Prostate gland (tissue), 2 donors: ENCODE data around the gene SLC2A6. TPM values are rescaled to one million over a fixed set of nuclear protein-coding genes. Genes with fewer than 3 reads are reported as not detected.

ENCODE experiments used
- DNase-seq: peaks from one replicate; pipeline ENCODE4 v3.0.0-alpha.2; 2019; ENCODE audit warnings: low spot score
- H3K27ac ChIP-seq, 2 donors: fragments of 200-600 bp; sonication (generic); 2 replicates each; pipeline ENCODE4 v1.5.1; 2017 to 2019
- H3K27me3 ChIP-seq: fragments of 200-600 bp; sonication (generic); replicated peaks from 2 replicates; pipeline ENCODE4 v1.5.1; 2019; ENCODE audit not compliant: insufficient read depth
- H3K36me3 ChIP-seq, 2 donors: fragments of 200-600 bp; sonication (generic); 1 replicate in 1 of 2; 2 replicates in 1 of 2; pipeline versions ENCODE4 v1.5.1 to v1.8.1; 2017 to 2019
- H3K4me1 ChIP-seq: fragments of 200-600 bp; sonication (generic); replicated peaks from 2 replicates; pipeline ENCODE4 v1.5.1; 2019
- H3K4me3 ChIP-seq, 2 donors: fragments of 200-600 bp; sonication (generic); 2 replicates each; pipeline ENCODE4 v1.5.1; 2017 to 2019
- H3K9me3 ChIP-seq: fragments of 200-600 bp; sonication (generic); 2 replicates; pipeline ENCODE4 v1.5.1; 2017
- CTCF ChIP-seq, 4 experiments: fragments of 200-600 bp in 2 of 4; fragments of 450-650 bp in 2 of 4; sonication (generic) in 2 of 4; IDR thresholded peaks; 1 replicate in 3 of 4; 2 replicates in 1 of 4; pipeline ENCODE4 v1.5.1; 2016 to 2019; ENCODE audit warnings: antibody characterized with exemption in 4 of 4, mild to moderate bottlenecking in 2 of 4, moderate library complexity in 2 of 4
- POLR2A ChIP-seq: fragments of 450-650 bp; IDR thresholded peaks from one replicate; pipeline ENCODE4 v1.6.1; 2016; ENCODE audit warnings: antibody characterized with exemption, mild to moderate bottlenecking
- POLR2AphosphoS5 ChIP-seq: sonication (generic); formaldehyde crosslinking; IDR thresholded peaks from one replicate; pipeline ENCODE4 v1.6.1; 2017; ENCODE audit warnings: antibody characterized with exemption
- WGBS: methylation state at CpG from one replicate; pipeline ENCODE4 v1.1.5; 2018; 5-methylcytosine and 5-hydroxymethylcytosine counted together
- intact Hi-C: fragments of 100-400 bp; cut with DNase I; formaldehyde crosslinking; loops from one replicate; pipeline ENCODE4 v1.14.2; 2022
- total RNA-seq, 2 donors: library from RNA; depleted of rRNA; stranded (reverse); fragments of >200 nt; gene quantifications; one replicate each; pipeline ENCODE4 v1.1.0, GENCODE V29; 2016

SLC2A6 gene
- total RNA-seq, 2 donors from 2014 or later: 0.77 to 3.4 TPM

- no peaks in the 10 kb centered on the region for H3K27me3 ChIP-seq
- intact Hi-C loops: no loop called here
- TF ChIP-seq CTCF (IDR thresholded peaks at IDR 0.05): no peak
- TF ChIP-seq POLR2AphosphoS5: no peak
- DNase-seq: no peak
- WGBS: 86% methylated on average over 14 of the region's 14 CpGs
- H3K27ac ChIP-seq: no peak overlapping the region
- H3K36me3 ChIP-seq: no peaks in the 10 kb centered on the region
- H3K4me1 ChIP-seq: peaks cover 6% of the 10 kb centered on the region
- H3K4me3 ChIP-seq: no peak overlapping the region
- H3K9me3 ChIP-seq: no peaks in the 10 kb centered on the region
Observed at GRCh38 chr9:133522073-133522910, 43.4 kb upstream of the SLC2A6 start.

DNA sequence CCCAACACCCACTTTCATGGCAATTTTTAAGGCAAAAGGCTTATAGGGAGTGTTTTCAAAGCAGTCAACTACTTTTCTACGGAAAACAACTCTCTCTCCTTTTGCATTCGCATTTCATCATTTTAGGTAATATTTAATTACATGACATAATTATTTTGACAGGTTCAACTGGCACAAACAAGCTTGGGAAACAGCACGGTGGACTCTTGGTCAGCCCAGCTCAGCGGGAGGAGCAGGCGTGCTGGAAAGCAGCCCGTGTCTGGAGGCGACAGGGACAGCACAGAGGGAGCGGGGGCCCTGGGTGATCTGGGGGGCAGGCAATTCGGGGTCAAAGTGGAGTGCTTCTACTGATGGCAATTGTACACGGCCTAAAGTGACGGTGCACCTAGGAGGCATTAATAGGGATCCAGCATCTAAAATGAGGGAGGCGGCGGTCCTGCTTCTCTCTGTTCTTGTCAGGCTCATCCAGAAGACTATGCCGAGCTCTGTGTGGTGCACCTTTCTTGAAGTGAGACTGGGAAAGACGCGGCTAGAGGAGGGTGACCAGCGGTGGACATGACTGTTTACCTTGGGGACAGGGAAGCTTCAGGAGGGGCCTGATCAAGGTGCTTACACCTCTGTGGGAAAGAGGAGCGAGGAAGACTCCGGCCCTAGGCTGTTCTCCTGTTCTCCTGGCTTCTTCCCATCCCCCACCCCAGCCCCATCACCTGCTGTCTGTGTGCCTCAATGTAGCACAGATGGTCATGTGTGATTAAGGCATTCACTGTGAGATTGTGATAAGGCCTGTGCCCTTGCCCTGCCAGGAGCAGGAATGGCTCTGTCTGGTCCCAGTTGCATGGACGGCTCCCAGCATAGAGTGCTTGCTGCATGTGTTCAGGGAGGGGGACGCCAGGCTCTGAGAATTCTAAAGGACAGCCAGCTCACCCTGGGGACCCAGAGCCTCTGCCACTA is 42.5 kb upstream of the SLC2A6 start:
- no peak for DNase-seq
- Histone ChIP-seq H3K27ac (no peak overlapping the region), H3K36me3 (no peaks in the 10 kb centered on the region), H3K9me3 (no peaks in the 10 kb centered on the region), H3K4me1 (no peaks in the 10 kb centered on the region), H3K27me3 (no peaks in the 10 kb centered on the region), H3K4me3 (no peak overlapping the region)
- 92% methylated on average over 21 of the region's 21 CpGs for WGBS
- intact Hi-C loops: no loop called here
- TF ChIP-seq POLR2A (no peak), POLR2AphosphoS5 (no peak), CTCF (IDR thresholded peaks at IDR 0.05) (no peak)

DNA sequence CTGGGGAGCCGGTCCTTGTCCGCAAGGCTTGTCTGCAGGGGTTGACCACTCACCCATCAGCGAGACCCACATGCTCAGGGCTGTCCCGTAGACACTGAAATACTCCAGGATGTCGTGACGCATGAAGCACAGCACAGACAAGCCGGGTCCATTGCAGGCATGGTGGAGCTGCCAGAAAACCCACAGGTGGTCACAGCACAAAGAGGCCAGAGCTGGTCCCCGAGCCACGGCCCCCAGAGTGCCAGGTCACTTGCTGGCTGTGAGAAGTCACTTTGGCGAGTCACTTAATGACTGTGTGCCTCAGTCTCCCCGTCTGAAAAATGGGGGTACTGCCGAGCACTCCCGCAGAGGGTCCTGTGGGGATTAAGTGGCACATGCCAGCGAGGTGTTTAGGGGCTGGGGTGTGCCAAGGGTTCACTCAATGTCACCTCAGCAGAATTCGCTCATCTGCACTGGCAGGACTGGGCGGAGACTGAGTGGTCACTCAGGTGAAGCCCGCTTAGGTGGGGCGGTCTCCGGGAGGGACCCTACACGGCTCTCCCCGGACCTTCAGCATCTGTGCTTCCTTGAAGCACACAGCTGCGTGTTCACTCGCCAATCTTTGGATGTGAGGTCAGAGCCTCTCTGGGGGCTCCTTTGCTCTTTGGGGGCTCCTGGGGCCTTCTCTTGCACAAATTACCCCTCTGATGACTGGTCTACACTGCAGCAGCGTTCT is 41.4 kb upstream of the SLC2A6 start:
- Histone ChIP-seq H3K9me3 (no peaks in the 10 kb centered on the region), H3K27me3 (no peaks in the 10 kb centered on the region), H3K4me3 (no peak overlapping the region), H3K36me3 (no peaks in the 10 kb centered on the region), H3K27ac (no peak overlapping the region), H3K4me1 (no peaks in the 10 kb centered on the region)
- intact Hi-C loops: no loop called here
- TF ChIP-seq CTCF (IDR thresholded peaks at IDR 0.05) (no peak), POLR2A (no peak), POLR2AphosphoS5 (no peak)
- DNase-seq: no peak
- 85% methylated on average over 20 of the region's 24 CpGs for WGBS

DNA sequence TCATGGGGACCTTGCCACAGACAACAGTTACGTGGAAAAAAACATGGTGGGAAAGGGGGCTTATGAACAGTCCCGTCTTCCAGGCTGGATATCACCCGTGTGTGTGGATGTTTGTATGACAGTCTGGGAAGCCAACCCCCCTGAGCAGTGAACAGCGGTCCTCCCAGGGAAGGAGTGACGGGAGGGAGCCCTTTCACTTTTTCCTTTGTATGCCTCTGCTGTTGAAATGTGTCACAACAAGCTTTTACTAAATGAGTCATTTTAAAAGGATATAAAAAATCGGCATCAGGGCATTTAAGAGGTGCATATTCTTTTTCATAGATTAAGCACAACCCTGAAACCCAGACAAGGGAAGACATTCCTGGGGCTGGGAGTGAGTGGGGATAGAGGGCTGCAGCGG is 40.8 kb upstream of the SLC2A6 start:
- no peaks in the 10 kb centered on the region for H3K27me3 ChIP-seq
- no peaks in the 10 kb centered on the region for H3K9me3 ChIP-seq
- TF ChIP-seq POLR2A (no peak), POLR2AphosphoS5 (peak; percentile 30), CTCF (IDR thresholded peaks at IDR 0.05) (no peak)
- H3K36me3 ChIP-seq: no peaks in the 10 kb centered on the region
- H3K27ac ChIP-seq: no peak overlapping the region
- 43% methylated on average over 7 of the region's 7 CpGs for WGBS
- no peak overlapping the region for H3K4me3 ChIP-seq
- no peak for DNase-seq
- no peaks in the 10 kb centered on the region for H3K4me1 ChIP-seq
- intact Hi-C loops: no loop called here
